ENCODE results near the gene NMNAT3. TPM values are rescaled to one million over a fixed set of nuclear protein-coding genes. Genes with fewer than 3 reads are reported as not detected.

The NMNAT3 gene
- total RNA-seq, 4 donors from 2014 or later, result 5.6 to 46.2 (median 14.2) TPM

GRCh38 chr3:139646512-139646911 is 31.3 kb downstream of the NMNAT3 start:
- no peak overlapping the region for H3K27ac ChIP-seq
- H3K4me3 ChIP-seq, result no peak overlapping the region
- H3K4me1 ChIP-seq, result no peaks in the 10 kb centered on the region
- H3K36me3 ChIP-seq, result no peaks in the 10 kb centered on the region
- no peaks in the 10 kb centered on the region for H3K27me3 ChIP-seq
- DNase-seq, result no peak
- TF ChIP-seq CTCF (IDR thresholded peaks at IDR 0.05) (no peak), POLR2A (IDR thresholded peaks at IDR 0.05) (no peak)
- H3K9me3 ChIP-seq, result no peaks in the 10 kb centered on the region

GRCh38 chr3:139642996-139643395 is 34.8 kb downstream of the NMNAT3 start:
- Histone ChIP-seq H3K27me3 (no peaks in the 10 kb centered on the region), H3K4me1 (no peaks in the 10 kb centered on the region), H3K4me3 (no peak overlapping the region), H3K9me3 (no peaks in the 10 kb centered on the region), H3K27ac (no peak overlapping the region), H3K36me3 (no peaks in the 10 kb centered on the region)
- TF ChIP-seq CTCF (IDR thresholded peaks at IDR 0.05) (no peak), POLR2A (IDR thresholded peaks at IDR 0.05) (no peak)
- no peak for DNase-seq

- no peaks in the 10 kb centered on the region for H3K9me3 ChIP-seq
- H3K27ac ChIP-seq, result no peak overlapping the region
- H3K27me3 ChIP-seq, result no peaks in the 10 kb centered on the region
- no peaks in the 10 kb centered on the region for H3K4me1 ChIP-seq
- no peak for DNase-seq
- no peaks in the 10 kb centered on the region for H3K36me3 ChIP-seq
- no peak for TF ChIP-seq POLR2A (IDR thresholded peaks at IDR 0.05)
- TF ChIP-seq CTCF (IDR thresholded peaks at IDR 0.05), result no peak
- no peak overlapping the region for H3K4me3 ChIP-seq
These were observed 37.3 kb downstream of the NMNAT3 start for GRCh38 chr3:139640456-139640855.

DNA sequence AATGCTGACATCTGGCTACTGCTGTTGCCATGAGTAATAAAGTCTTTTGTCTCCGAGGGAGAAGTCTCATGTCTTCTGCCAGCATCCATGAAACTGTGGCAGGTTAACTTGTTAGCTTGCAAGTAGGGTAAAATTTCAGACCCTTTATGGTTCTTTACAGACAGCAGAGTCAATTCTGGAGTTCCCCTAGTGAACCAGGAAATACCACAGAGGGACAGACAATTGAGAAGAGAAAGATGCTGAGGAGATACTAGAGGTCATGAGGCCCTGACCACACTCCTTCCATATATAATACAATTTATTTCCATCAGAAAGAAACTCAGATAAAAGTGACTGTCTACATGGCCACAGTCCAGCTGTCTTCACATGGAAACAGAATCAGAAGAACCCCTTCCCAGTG is 38.1 kb downstream of the NMNAT3 start:
- no peaks in the 10 kb centered on the region for H3K36me3 ChIP-seq
- H3K27me3 ChIP-seq, result no peaks in the 10 kb centered on the region
- no peak overlapping the region for H3K27ac ChIP-seq
- TF ChIP-seq POLR2A (IDR thresholded peaks at IDR 0.05), result no peak
- DNase-seq, result no peak
- H3K4me3 ChIP-seq, result no peak overlapping the region
- no peaks in the 10 kb centered on the region for H3K4me1 ChIP-seq
- H3K9me3 ChIP-seq, result no peaks in the 10 kb centered on the region

GRCh38 chr3:139638518-139638917 is 39.3 kb downstream of the NMNAT3 start:
- no peak overlapping the region for H3K27ac ChIP-seq
- no peaks in the 10 kb centered on the region for H3K9me3 ChIP-seq
- TF ChIP-seq CTCF (IDR thresholded peaks at IDR 0.05) (no peak), POLR2A (IDR thresholded peaks at IDR 0.05) (no peak)
- no peaks in the 10 kb centered on the region for H3K4me1 ChIP-seq
- no peak for DNase-seq
- no peaks in the 10 kb centered on the region for H3K36me3 ChIP-seq
- no peaks in the 10 kb centered on the region for H3K27me3 ChIP-seq
- no peak overlapping the region for H3K4me3 ChIP-seq

DNA sequence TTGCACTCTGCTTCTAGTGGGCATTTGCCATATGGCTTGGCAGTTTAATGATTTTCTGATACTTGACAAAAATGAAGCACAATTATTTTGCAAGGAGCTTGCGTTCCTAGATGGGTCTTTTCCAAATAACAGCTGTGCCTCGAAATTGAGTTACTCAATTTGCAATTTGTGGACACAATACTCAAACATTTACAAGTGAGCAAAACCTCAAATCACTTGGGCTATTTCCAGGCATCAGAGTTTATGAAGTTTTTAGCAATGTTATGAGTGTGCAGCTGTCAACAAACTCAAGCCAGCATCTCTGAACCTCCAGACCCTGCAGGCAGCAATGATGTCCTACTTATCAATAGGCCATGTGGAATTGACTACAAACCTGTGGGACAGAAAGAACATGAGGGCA is 41.3 kb downstream of the NMNAT3 start:
- no peak overlapping the region for H3K27ac ChIP-seq
- no peaks in the 10 kb centered on the region for H3K36me3 ChIP-seq
- TF ChIP-seq CTCF (IDR thresholded peaks at IDR 0.05) (no peak), POLR2A (IDR thresholded peaks at IDR 0.05) (no peak)
- no peak overlapping the region for H3K4me3 ChIP-seq
- no peak for DNase-seq
- no peaks in the 10 kb centered on the region for H3K9me3 ChIP-seq
- H3K4me1 ChIP-seq, result no peaks in the 10 kb centered on the region
- no peaks in the 10 kb centered on the region for H3K27me3 ChIP-seq

All from Peyer's patch (tissue), 4 donors.